Suprapubic skin (tissue), 3 donors: Measurements from ENCODE around the gene SLC49A3.

Experiments used
- EP300 ChIP-seq: sonication (generic); formaldehyde crosslinking; IDR thresholded peaks from one replicate; pipeline ENCODE4 v1.6.1; 2017; ENCODE audit warnings: antibody characterized with exemption
- TF ChIP-seq, protein P1 (sequence below), 2 donors: fragments of 200-600 bp in 1 of 2; fragments of 450-650 bp in 1 of 2; sonication (generic) in 1 of 2; IDR thresholded peaks; one replicate each; pipeline ENCODE4 v1.5.1; 2016 to 2019; ENCODE audit warnings: antibody characterized with exemption in 2 of 2, mild to moderate bottlenecking in 1 of 2, moderate library complexity in 1 of 2

DNA sequence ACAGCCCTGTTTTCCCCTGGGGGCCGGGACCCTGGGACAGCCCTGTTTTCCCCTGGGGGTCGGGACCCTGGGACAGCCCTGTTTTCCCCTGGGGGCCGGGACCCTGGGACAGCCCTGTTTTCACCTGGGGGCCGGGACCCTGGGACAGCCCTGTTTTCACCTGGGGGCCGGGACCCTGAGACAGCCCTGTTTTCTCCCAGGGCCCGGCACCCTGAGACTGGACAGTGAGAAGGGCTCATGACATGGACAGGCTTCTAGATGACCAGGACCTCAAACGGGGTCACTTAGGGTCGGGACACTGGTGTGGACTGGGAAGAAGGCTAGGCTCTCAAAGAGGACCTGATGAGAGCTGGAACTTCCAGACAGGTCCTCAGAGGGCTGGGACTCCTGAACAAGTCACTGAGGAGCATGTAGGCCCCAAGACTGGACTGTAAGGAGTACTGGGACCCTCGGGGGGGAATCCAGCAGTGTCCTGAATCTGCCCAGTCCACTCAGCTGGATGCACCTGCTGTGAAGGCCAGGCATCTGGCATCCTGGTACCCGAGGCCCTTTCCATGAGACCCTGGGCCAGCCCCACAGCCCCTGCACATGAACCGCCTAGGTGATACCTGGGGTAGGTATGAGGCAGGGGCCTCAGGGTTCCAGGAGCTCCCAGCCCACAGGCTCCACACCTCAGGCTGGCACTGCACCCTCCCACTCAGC lies 19.1 kb upstream of the SLC49A3 start:
- TF ChIP-seq, protein P1, sequence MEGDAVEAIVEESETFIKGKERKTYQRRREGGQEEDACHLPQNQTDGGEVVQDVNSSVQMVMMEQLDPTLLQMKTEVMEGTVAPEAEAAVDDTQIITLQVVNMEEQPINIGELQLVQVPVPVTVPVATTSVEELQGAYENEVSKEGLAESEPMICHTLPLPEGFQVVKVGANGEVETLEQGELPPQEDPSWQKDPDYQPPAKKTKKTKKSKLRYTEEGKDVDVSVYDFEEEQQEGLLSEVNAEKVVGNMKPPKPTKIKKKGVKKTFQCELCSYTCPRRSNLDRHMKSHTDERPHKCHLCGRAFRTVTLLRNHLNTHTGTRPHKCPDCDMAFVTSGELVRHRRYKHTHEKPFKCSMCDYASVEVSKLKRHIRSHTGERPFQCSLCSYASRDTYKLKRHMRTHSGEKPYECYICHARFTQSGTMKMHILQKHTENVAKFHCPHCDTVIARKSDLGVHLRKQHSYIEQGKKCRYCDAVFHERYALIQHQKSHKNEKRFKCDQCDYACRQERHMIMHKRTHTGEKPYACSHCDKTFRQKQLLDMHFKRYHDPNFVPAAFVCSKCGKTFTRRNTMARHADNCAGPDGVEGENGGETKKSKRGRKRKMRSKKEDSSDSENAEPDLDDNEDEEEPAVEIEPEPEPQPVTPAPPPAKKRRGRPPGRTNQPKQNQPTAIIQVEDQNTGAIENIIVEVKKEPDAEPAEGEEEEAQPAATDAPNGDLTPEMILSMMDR (IDR thresholded peaks at IDR 0.05), result no peak
- TF ChIP-seq EP300, result no peak
